ENCODE measurements around the gene DENND6A.
"Not testable (repeated sequence)": the region's sequence is repeated elsewhere in the genome, so short reads cannot be mapped to it uniquely, and the experiment has no call there.

Gene DENND6A

GRCh38 chr3:57696801-57697321 is 4.0 kb upstream of the DENND6A start:
- no peak for DNase-seq (ENCODE audit: low read depth in 2 of 2)

DNA sequence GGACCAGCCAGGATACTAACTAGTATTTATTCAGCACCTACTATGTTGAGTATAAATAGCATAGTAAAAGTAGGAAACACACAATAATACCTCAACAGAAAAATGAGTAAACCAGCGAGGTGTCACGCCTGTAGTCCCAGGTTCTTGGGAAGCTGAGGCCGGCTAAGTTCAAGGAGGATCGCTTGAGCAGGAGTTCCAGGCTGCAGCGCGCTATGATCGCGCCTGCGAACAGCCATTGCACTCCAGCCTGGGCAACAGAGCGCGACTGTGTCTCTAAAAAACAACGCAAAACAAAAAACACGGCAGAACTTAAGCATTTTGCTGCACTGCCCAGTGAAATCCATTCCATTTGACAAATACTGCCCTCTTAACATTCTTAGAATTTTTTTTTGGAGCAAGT is 1.3 kb upstream of the DENND6A start:
- DNase-seq (ENCODE audit: low read depth in 2 of 2): no peak

- not testable (repeated sequence) for DNase-seq (ENCODE audit: low read depth in 2 of 2)
Measured at GRCh38 chr3:57692133-57692395, 813 bp downstream of the DENND6A start.

GRCh38 chr3:57691411-57692132 is 1.3 kb downstream of the DENND6A start:
- no peak for DNase-seq (ENCODE audit: low read depth in 2 of 2)

- no peak for DNase-seq (ENCODE audit: low read depth in 2 of 2)
Measured at GRCh38 chr3:57689367-57690053, 3.4 kb downstream of the DENND6A start.

- no peak for DNase-seq (ENCODE audit: low read depth in 2 of 2)
Measured at GRCh38 chr3:57688291-57688690, 4.6 kb downstream of the DENND6A start.

DNA sequence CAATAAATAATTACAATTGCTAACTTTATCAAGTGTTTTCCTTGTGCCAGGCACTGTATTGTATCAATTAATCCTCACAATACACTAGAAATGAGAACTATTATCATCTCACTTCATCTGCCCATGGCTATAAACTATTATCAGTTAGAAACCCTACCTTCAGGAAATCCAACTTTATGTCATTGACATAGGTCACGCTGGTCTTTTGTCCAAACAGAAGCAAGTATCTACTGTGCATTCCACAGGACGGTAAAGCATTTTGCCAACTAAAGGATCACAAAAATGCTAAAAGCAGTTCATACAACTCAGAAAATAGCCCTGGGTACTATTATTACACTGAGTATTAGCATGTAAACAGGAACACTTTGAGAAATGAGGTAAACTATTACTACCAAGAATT is 9.6 kb downstream of the DENND6A start:
- no peak for DNase-seq (ENCODE audit: low read depth in 2 of 2)

GRCh38 chr3:57682284-57682683 is 10.6 kb downstream of the DENND6A start:
- DNase-seq (ENCODE audit: low read depth in 2 of 2): no peak

GRCh38 chr3:57681691-57682090 is 11.2 kb downstream of the DENND6A start:
- no peak for DNase-seq (ENCODE audit: low read depth in 2 of 2)

- DNase-seq (ENCODE audit: low read depth in 2 of 2): no peak
Measured at GRCh38 chr3:57680046-57680445, 12.8 kb downstream of the DENND6A start.

- no peak for DNase-seq (ENCODE audit: low read depth in 2 of 2)
Measured at GRCh38 chr3:57675530-57675929, 17.3 kb downstream of the DENND6A start.

DNA sequence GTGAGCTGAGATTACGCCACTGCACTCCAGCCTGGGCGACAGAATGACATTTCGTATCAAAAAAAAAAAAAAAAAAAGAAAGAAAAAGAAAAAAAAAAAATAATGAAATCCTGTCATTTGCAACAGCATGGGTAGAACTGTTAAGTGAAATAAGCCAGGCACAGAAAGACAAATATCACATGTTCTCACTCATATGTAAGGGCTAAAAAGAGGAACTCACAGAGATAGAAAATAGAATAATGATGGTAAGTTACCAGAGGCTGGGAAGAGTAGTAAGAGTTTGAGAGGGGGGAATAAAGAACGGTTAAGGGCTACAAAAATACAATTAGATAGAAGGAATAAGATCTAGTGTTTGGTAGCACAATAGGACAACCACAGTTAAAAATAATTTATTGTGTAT is 19.7 kb downstream of the DENND6A start:
- DNase-seq (ENCODE audit: low read depth in 2 of 2): no peak

DNA sequence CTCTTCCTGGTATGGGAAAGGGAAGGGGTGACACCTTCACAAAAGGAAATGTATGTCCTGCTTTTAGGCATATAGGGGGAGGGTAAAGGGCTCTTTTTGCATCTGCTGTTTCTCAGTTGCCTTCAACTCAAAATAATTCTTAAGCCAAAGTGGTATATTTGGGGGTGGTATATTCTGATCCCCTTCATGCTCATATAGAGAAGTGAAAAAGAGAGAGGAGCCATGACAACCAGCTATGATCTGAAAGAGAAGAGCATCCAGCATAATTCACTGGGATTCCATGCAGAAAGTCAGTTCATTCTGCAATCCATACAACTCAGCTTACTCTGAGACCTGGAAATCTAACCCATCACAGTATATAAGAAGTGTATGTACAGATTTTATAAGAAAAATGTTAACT is 22.3 kb downstream of the DENND6A start:
- no peak for DNase-seq (ENCODE audit: low read depth in 2 of 2)

- DNase-seq (ENCODE audit: low read depth in 2 of 2): no peak
Measured at GRCh38 chr3:57661404-57661803, 31.5 kb downstream of the DENND6A start.

DNA sequence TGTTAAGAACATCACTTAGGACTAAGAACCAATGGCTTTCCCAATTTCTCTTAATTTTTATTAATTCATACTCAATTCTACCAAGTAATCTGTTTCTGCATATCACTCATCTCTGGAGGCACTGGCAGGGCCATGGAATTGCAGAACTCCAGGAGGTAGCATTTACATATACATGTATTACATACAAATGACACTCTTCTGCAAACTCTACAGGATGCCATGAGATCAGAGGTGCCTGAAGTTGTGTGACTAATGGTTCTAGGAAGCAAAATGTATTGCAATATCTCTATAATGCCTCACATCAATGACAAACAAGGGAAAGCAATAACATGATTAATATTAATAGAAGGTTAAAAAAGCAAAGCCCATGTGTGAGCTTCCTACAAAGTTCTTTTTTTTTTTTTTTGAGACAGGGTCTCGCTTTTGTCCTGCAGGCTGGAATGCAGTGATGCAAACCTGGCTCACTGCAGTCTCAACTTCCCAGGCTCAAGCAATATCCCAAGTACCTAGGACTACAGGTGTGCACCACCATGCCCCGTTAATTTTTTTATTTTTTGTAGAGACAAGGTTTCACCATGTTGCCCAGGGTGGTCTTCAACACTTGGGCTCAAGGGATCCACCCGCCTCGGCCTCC is 33.0 kb downstream of the DENND6A start:
- DNase-seq (ENCODE audit: low read depth in 2 of 2): no peak

GRCh38 chr3:57659004-57659673 is 33.7 kb downstream of the DENND6A start:
- DNase-seq (ENCODE audit: low read depth in 2 of 2): no peak

DNA sequence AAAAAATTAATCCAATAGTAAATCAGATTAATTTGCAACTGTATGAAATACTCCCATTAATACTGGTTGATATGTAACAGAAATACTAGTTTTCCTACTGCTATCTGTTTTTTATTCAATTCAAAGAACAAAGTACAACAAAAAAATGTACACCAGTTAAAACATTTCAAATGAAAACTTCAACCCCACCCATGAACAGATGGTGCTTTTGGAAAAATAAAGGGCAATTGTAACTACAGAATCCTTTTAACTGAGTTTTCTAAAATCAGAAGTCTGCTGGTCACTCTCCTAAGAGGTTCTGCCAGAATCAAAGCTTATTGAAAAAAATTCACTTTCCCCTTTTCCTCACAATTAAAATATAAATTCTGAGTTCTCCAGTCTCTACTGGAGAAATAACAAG is 34.3 kb downstream of the DENND6A start:
- no peak for DNase-seq (ENCODE audit: low read depth in 2 of 2)

GRCh38 chr3:57655727-57656126 is 37.1 kb downstream of the DENND6A start:
- DNase-seq (ENCODE audit: low read depth in 2 of 2): no peak

DNA sequence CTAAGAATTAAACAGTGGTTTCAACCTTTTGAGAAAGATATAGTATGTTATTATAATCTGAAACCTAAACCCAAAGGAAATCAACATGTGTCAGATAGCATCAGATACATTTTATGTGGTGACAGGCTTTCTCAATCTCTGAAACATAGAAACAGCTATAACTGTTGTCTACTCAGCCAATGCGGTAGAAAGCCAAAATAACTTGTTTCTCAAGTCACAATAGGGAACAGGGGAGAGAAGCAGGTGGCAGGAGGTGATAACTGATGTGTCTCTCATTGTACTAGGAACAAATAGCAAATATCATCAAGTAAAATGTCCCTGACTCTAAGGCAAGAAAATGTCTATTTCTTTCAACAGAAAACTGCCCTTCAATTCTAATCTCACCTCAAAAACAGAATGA is 38.6 kb downstream of the DENND6A start:
- no peak for DNase-seq (ENCODE audit: low read depth in 2 of 2)

DNA sequence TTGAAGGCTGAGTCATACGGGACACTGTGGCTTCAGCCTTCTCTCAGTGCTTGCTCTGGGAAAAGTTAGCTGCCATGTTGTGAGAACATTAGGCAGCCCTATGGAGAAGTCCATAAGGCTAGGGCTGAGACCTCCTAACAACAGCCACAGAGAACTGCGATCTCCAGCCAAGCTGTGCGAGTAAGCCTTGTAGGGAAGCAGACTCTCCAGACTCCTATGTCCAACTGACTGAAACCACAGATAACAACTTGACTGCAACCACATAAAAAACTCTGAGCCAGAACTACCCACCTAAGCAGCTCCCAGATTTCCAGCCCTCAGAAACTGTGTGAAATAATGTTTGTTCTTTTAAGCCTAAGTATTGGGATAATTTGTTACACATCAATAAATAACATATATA is 40.7 kb downstream of the DENND6A start:
- no peak for DNase-seq (ENCODE audit: low read depth in 2 of 2)

GRCh38 chr3:57647292-57647940 is 45.5 kb downstream of the DENND6A start:
- no peak for DNase-seq (ENCODE audit: low read depth in 2 of 2)

DNA sequence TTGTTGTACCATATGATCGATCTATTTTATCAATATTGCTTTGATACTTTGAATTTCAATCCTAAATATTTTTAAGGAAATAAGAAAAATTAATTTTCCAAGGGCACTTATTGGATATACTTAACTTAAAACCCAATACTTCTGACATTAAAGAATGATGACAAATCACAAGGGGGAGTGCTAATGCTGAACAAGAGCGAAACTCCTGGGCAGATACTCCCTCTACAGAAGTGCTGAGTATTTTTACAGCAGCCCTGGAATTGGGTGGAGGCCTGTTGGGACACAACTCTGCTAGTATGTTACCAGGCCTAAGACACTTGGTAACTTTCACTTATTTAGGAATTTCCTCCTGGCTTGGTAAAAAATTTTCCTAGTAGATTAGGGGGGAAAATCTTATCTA is 46.2 kb downstream of the DENND6A start:
- no peak for DNase-seq (ENCODE audit: low read depth in 2 of 2)
